22Rv1 (cell line): ENCODE results near the gene TTC13.
"Not testable (repeated sequence)": the region's sequence is repeated elsewhere in the genome, so short reads cannot be mapped to it uniquely, and the experiment has no call there.

ENCODE experiments used
- H3K27ac ChIP-seq: fragments of 450-650 bp; 2 replicates; pipeline ENCODE4 v1.5.1; 2017
- ZFX ChIP-seq: fragments of 450-650 bp; IDR thresholded peaks from 2 replicates; pipeline ENCODE4 v1.6.1; 2017; ENCODE audit warnings: antibody characterized with exemption, borderline replicate concordance
- TF ChIP-seq, protein P1 (sequence below): fragments of 450-650 bp; IDR thresholded peaks from 2 replicates; pipeline ENCODE4 v1.5.1; 2017; ENCODE audit warnings: mild to moderate bottlenecking

Gene TTC13

DNA sequence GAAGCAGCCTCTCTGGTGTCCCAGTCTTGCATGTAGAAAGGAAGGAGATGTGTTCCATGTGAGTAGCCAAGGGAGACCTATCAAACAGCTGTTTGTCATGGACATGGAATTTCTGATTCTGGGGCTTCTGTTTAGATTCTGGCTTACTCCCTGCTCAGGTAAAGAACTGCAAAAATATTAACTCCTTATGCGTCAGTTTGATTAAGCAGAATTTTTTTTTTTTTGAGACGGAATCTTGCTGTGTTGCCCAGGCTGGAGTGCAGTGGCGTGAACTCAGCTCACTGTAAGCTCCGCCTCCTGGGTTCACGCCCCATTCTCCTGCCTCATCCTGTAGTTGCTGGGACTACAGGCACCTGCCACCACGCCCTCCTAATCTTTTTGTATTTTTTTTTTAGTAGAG lies 7.0 kb upstream of the TTC13 start:
- no peak overlapping the region for H3K27ac ChIP-seq
- TF ChIP-seq, protein P1, sequence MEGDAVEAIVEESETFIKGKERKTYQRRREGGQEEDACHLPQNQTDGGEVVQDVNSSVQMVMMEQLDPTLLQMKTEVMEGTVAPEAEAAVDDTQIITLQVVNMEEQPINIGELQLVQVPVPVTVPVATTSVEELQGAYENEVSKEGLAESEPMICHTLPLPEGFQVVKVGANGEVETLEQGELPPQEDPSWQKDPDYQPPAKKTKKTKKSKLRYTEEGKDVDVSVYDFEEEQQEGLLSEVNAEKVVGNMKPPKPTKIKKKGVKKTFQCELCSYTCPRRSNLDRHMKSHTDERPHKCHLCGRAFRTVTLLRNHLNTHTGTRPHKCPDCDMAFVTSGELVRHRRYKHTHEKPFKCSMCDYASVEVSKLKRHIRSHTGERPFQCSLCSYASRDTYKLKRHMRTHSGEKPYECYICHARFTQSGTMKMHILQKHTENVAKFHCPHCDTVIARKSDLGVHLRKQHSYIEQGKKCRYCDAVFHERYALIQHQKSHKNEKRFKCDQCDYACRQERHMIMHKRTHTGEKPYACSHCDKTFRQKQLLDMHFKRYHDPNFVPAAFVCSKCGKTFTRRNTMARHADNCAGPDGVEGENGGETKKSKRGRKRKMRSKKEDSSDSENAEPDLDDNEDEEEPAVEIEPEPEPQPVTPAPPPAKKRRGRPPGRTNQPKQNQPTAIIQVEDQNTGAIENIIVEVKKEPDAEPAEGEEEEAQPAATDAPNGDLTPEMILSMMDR: no peak
- no peak for TF ChIP-seq ZFX

DNA sequence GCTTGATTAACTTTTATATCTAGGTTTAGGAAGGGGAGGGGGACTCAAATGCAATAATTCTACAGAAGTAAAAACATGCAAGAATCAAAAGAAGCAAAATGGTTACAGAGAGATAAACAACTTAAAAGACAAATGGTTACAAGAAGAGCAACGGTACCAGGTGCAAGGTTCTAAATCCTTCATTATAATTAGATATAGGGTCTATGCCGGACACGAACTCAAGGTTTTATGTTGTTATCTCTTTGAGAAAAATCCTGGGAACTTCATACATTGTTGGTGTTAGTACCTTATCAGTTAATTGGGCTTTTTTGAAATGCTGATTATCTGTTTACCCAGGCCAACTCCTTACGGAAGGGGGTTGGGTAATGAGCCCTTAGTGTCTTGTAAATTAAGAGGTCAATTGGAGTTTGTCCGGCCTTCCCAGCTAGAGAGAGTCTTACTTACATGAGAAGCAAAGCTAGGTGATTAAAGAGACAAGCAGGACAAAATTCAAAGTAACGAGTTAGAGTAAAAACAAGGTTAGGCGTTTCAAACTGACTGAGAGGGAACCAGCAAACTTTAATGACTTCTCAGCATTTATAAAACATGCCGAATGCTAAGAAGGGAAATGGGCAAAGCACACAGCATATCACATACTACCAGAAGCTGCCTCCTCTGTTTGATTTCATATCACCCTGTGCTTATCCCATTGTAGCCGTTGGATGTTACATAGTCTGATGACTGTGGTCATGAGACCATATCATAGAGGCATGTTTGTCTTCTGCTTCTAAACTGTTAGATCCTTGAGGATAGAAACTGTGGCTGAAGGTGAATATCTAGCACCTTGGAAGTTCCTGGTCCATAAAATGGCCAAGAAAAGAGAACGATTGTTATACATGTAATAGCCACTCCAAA lies 6.2 kb upstream of the TTC13 start:
- H3K27ac ChIP-seq: not testable (repeated sequence)

DNA sequence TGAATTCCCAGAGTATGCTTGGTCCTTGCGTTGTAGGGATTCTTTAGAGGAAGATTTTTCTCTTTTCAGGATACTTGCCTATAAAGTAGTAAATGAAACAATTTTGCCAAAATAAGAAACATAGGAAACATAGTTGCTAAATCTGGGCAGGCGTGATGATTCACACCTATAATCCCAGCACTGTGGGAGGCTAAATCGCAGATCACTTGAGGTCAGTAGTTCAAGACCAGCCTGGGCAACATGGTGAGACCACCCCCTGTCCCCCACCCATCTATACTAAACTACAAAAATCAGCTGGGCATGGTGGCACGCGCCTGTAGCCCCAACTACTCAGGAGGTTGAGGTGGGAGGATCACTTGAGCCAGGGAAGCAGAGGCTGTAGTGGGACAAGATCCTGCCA lies 5.2 kb upstream of the TTC13 start:
- no peak overlapping the region for H3K27ac ChIP-seq
- TF ChIP-seq, protein P1: no peak
- no peak for TF ChIP-seq ZFX

DNA sequence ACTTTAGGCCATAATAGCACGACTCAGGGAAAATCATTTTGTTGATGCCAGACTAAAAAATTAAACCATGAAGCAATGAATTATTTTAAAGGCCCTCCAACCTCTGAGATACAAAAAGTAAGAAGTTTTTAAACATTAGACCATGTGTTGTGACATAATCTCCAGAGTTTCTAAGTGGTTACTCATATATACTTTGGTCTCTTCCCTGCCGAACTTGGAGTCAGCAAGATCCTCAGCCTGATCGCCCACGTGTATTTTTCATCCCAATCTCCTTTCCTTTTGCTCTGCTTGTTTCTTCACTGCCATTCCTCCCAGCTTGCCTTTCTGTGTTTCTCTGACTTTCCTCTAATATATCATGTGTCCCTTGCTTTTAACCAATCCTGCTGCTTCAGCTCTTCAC lies 4.0 kb upstream of the TTC13 start:
- no peak overlapping the region for H3K27ac ChIP-seq
- TF ChIP-seq, protein P1: no peak
- no peak for TF ChIP-seq ZFX

DNA sequence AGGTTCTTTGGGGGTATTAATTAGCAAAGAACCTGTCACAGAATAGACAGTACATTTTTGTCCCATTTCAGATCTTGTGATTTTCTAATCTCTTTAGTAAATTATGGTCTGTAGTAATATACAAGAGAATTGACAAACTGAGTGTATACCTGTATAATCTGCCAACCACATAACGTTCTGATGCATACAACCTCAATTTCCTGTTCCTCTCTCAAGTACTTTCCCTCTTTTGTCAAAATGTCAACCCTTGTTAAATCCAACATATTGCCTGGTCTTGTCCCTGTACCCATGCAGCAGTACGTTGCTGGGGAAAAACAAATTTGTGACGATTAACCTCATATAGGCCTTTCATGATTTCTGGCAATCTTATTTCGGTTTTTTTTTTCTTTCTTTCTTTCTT lies 1.3 kb upstream of the TTC13 start:
- TF ChIP-seq ZFX: no peak
- TF ChIP-seq, protein P1: no peak
- no peak overlapping the region for H3K27ac ChIP-seq

DNA sequence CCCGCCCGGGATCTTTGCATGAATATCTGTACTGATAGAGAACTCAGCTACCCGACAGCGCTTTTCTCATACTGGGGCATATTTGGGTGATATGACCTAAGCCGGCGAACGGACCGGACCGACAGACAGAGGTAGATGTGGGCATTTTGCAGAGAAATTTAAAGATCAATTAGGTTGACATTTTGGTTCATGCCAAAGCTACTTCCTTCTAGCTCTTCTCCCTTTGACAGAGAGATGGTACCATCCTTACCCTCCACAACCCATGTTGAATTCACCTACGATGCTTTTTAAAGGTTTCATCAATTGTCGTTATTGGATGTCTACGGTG lies 692 bp upstream of the TTC13 start:
- H3K27ac ChIP-seq: peak overlapping the region; percentile 80
- no peak for TF ChIP-seq ZFX
- TF ChIP-seq, protein P1: no peak

DNA sequence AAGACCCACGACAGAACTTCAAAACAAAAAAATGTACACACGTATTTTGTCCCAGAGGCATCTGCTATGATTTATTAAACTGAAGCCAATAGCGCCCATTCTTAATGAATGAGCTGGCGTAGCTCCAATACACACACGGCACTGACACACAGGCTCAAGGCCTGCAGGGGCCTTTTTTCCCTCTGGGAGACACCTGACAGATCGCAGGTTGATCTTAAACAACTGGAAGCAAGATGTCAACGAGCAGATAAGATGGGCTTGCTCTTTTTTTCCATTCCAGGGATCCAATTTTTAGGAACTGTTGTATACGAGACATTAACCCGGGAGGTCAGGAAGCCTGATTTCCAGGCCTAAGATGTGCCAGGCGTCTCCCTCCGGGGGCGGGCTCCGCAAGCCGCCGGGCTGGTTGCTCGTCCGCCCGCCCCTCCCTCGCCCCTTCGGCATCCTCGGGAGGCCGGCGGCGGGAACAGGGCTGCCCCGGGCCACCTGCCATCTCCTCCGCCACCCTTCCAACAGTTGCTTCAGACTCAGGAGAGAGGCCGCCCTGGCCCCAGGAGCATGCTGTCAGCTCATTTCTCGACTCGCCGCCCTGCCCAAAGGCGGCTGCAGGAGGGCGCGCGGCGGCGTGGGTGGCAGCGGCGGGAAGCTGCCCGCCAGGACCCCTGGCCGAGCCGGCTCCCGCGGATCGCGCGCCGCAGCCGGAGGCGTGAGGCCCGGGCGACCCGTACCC lies 735 bp downstream of the TTC13 start:
- H3K27ac ChIP-seq: peak overlapping the region; percentile 80
- TF ChIP-seq, protein P1: no peak
- TF ChIP-seq ZFX: no peak
